C4-2B (cell line): ENCODE results near the gene HHLA2.

ENCODE experiments used
- CTCF ChIP-seq: fragments of 450-650 bp; conservative IDR thresholded peaks from 2 replicates; pipeline ENCODE4 v1.5.1; 2017; ENCODE audit warnings: mild to moderate bottlenecking
- ZFX ChIP-seq: fragments of 450-650 bp; IDR thresholded peaks from 2 replicates; pipeline ENCODE4 v1.6.1; 2017

GRCh38 chr3:108416111-108416869 lies 119.9 kb downstream of the HHLA2 start:
- TF ChIP-seq CTCF (no peak), ZFX (no peak)
